Mesenteric fat pad (tissue), 1 donor: ENCODE data around the gene NUP62. TPM values are rescaled to one million over a fixed set of nuclear protein-coding genes. Genes with fewer than 3 reads are reported as not detected.

ENCODE experiments used
- DNase-seq: peaks from one replicate; pipeline ENCODE4 v3.0.0-alpha.2; 2020; ENCODE audit warnings: low spot score
- total RNA-seq: library from RNA; stranded (reverse); fragmentation: NEBNext Ultra II Directional; extraction: Animal tissue kit (Norgen Biotek cat#: 25700); gene quantifications from one replicate; pipeline ENCODE4 v1.2.1, GENCODE V29; 2021
- donor health status: DM: yes; HTN: yes; CAD: no.

NUP62 gene
- total RNA-seq, 1 donor from 2014 or later: 34.5 TPM

- no peak for DNase-seq
These were observed 46.2 kb downstream of the NUP62 start for GRCh38 chr19:49883094-49883493.

DNA sequence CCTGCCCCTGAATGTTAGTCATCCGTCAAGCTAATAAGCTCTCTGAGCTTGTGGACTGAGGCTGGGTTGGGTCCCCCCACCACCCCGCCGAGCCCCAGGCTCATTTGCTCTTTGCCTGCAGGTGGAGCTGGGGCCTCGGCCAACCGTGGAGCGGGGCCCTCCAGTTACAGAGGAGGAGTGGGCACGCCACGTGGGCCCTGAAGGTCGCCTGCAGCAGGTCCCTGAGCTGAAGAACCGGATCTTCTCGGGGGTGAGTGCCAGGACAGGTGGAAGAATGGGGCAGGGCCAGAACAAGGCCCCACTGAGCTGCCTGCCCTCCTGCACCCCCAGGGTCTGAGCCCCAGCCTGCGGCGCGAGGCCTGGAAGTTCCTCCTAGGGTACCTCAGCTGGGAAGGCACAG lies 46.7 kb downstream of the NUP62 start:
- no peak for DNase-seq

DNA sequence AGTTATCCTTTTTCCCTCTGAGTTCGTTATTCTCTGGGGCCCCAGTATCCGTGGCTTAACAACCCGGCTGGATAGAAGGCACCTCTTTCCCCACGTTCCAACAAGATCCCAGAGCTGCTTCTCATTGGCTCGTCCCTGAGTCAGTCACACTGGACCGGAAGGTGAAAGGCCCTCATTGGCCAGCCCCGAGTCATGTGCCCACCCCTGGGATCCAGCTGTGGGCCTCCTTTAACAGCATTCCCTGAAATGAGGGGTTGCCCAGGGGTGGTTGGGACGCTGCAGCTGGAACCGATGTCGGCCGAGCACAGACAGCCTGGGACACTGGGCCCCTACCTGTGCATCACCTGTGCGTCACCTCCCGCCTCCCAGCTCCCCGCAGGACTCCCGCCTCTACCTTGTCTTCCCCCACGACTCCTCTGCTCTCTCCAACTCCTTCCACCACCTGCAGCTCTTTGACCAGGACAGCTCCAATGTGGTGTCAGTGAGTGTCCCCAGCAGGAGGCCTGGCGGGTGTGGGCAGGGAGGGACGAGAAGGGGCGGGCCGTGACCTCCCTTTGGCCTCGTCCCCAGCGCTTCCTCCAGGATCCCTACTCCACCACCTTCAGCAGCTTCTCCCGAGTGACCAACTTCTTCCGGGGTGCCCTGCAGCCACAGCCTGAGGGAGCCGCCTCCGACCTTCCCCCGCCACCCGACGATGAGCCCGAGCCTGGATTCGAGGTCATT lies 47.5 kb downstream of the NUP62 start:
- no peak for DNase-seq

- no peak for DNase-seq
These were observed 48.1 kb downstream of the NUP62 start for GRCh38 chr19:49881186-49881585.

GRCh38 chr19:49880162-49880869 lies 49.0 kb downstream of the NUP62 start:
- DNase-seq: no peak

DNA sequence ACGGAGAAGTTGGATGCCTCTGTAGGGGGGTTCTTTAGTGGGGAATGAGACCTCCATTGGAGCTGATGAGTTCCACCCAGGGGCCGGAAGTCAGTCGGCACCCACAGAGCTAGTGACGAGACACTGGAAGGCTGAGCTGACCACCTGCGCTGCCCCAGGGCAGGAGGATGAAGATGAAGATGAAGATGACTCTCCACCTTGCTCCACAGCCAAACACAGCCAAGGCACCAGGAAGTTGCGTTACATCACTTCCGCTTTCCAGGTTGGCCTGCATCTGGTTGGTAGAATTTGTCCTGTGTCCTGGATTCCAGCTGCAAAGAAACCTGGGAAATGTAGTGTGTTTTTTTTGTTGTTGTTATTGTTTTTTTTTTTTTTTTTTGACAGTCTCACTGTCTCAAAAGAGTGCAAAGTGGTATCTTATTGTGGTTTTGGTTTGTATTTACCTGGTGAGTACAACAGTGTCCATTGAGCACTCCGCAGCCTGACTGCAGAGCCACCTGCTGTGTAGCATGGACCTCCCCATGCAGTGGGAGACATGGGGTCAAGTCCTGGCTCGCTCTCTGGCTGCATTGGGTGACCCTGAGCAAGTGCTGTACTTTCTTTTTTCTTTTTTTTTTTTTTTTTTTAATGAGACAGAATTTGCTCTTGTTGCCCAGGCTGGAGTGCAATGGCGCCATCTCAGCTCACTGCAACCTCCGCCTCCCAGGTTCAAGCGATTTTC lies 49.9 kb downstream of the NUP62 start:
- no peak for DNase-seq

- DNase-seq: no peak
These were observed 50.6 kb downstream of the NUP62 start for GRCh38 chr19:49878744-49879070.

DNA sequence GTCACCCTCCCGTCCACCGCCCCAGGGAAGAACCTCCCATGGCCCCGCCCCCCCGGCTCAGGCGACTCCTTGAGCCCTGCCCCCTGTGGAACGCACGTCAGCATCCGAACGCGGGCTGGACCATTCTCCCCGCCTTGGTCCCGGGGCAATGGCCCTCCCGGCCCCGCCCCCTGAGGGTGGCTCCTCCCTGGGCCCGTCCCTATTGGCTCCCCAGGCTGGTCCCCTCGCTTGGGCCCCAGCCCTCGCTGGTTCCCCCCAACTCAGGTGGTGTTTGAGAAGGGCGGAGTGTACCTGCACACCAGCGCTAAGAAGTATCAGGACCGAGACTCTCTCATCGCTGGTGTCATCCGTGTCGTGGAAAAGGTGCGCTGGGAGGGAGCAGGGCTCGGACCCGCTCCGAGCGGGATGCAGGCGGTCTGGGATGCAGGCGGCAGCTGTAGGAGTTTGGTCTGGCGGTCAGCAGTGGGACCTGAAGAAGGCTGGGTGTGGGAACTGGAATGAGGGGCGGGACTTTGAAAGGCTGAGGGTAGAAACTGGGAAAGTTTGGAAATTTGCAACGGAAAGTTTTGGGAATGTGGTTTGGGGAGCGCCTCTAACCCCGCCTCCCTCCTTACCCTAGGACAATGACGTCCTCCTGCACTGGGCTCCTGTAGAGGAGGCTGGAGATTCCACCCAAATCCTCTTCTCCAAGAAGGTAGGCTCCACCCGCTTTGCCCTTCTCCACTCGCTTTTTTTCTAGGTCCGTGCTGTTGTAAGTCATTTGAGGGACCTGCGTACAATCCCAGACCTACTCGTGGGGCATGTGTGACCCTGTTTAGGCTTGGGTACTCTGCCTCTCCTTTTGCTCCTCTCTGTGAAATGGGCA lies 51.2 kb downstream of the NUP62 start:
- peak; percentile 99 for DNase-seq

- DNase-seq: peak; percentile 99
These were observed 52.1 kb downstream of the NUP62 start, which contains the start of the genes AKT1S1 and TBC1D17 for GRCh38 chr19:49877020-49877878. Gene AKT1S1 (minus strand): TSS chr19:49877355. CDS start chr19:49873295, 4,060 bp downstream. Gene TBC1D17 (plus strand): TSS chr19:49877702. CDS start chr19:49877724, 22 bp downstream.

DNA sequence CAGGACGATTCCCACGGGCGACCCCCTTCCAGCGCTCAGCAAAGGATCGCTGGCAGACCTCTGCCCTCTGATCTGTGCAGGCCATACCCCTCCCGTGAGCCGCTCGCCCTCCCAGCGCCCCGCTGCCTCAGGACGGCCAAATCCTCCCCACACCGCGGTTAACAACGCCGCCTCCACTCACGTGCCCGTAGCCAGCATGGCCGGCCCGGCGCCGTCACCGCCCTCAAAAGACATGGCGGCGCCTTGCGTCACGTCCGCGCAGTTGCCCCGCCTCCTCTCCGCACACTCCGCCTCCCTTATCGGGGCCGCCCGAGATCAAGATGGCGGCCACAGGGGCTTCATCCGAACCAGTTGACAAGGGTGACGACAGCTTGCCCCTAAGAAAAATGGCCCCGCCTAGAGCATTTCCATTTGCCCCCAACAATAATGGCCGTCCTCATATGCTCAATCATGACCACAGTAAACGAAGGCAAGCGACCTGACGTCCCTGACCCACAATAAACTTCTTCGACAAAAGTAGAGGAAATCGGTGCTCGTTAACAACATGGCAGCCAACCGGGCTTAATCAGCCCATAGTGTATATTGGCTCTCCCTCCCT lies 52.8 kb downstream of the NUP62 start:
- DNase-seq: peak; percentile 99

- DNase-seq: no peak
These were observed 53.4 kb downstream of the NUP62 start for GRCh38 chr19:49875857-49876421.

- DNase-seq: no peak
These were observed 54.1 kb downstream of the NUP62 start for GRCh38 chr19:49875177-49875576.

DNA sequence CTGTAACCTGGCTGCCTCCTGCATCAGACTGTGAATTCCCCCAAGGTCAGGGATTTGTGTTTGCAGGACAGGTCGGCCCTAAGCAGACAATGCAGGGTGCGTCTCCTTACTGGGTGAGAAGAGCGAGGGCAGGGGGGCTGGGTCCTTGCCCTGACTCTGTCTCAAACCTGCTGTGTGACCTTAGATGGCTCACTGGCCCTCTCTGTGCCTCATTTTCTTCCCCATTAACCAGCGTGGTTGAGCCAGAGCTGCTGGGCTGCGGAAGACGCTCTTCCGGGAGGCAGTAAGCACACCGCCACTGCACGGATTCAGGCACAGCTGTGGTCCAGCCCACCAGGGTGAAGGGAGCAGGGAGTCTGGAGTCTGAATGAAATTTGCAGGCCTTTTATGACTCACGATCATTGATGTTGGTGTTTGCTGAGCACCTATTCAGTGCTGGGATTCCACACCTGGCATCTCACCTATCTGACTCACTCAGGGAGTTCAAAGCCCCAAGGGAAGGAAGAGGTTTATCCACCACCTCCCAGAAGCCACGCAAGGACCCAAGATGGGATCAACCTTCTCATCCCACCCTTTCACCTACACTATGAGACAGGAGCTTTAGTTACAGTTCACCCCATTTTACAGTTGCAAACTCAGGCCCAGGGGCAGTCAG lies 54.7 kb downstream of the NUP62 start:
- DNase-seq: no peak

GRCh38 chr19:49873834-49874233 lies 55.5 kb downstream of the NUP62 start:
- DNase-seq: no peak

DNA sequence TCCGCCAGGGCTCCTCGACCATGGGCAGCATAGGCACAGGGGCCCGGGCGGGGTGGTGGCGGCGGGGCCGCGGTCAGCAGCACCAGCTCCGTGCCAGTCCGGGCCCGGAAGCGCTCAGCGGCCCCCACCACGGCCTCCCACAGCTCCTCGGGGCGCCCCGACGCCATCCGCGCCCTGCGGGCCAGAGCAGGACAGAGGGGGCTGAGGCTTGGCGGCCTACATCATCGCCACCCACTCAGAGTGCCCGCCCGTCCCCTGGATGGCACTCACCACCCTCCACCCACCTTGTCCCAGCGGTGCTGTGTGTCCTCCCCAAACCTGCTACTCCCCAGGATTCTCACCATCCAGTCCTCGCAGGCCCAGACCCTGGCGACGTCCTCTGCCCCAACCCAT lies 56.2 kb downstream of the NUP62 start:
- no peak for DNase-seq

- no peak for DNase-seq
These were observed 56.8 kb downstream of the NUP62 start for GRCh38 chr19:49872245-49873128.

GRCh38 chr19:49871349-49871985 lies 57.8 kb downstream of the NUP62 start:
- DNase-seq: no peak
